Thymus (tissue), 11 donors: ENCODE results near the gene PDGFRB. TPM values are rescaled to one million over a fixed set of nuclear protein-coding genes. Genes with fewer than 3 reads are reported as not detected.

ENCODE experiments used
- DNase-seq, 9 donors: peaks; one replicate each; pipeline ENCODE4 v3.0.0-alpha.2; 2013; ENCODE audit warnings: low spot score in 9 of 9, low read depth in 6 of 9, missing footprints in 1 of 9
- H3K27ac ChIP-seq, 2 donors: one replicate each; pipeline ENCODE4 v1.5.1; 2013; ENCODE audit warnings: control low read depth in 1 of 2, low read depth in 1 of 2, low read length in 1 of 2, mild to moderate bottlenecking in 1 of 2, moderate library complexity in 1 of 2
- H3K27me3 ChIP-seq, 2 donors: one replicate each; pipeline ENCODE4 v1.5.1; 2013; ENCODE audit warnings: low read length in 1 of 2; ENCODE audit not compliant: control insufficient read depth in 2 of 2, insufficient read depth in 1 of 2
- H3K36me3 ChIP-seq, 2 donors: one replicate each; pipeline ENCODE4 v1.5.1; 2013; ENCODE audit warnings: low read length in 1 of 2, mild to moderate bottlenecking in 1 of 2, moderate library complexity in 1 of 2; ENCODE audit not compliant: control insufficient read depth in 2 of 2, insufficient read depth in 2 of 2
- H3K4me1 ChIP-seq, 2 donors: one replicate each; pipeline ENCODE4 v1.5.1; 2013; ENCODE audit warnings: low read length in 2 of 2; ENCODE audit not compliant: control insufficient read depth in 2 of 2, insufficient read depth in 2 of 2
- H3K4me3 ChIP-seq, 2 donors: one replicate each; pipeline ENCODE4 v1.5.1; 2013; ENCODE audit warnings: low read length in 2 of 2, control low read depth in 1 of 2, mild to moderate bottlenecking in 1 of 2
- H3K9me3 ChIP-seq, 2 donors: one replicate each; pipeline ENCODE4 v1.5.1; 2013; ENCODE audit warnings: low read length in 1 of 2, mild to moderate bottlenecking in 1 of 2; ENCODE audit not compliant: control insufficient read depth in 2 of 2, insufficient read depth in 1 of 2
- WGBS: extraction: QIAGEN DNeasy Blood & Tissue Kit; methylation state at CpG from one replicate; pipeline ENCODE4 v1.1.7; 2013; 5-methylcytosine and 5-hydroxymethylcytosine counted together
- polyA plus RNA-seq: library from polyadenylated mRNA; stranded (reverse); fragments of 200-250 nt; gene quantifications from one replicate; pipeline ENCODE4 v1.2.3, GENCODE V29; 2013
- total RNA-seq: library from RNA; stranded (reverse); fragments of 120-200 nt; gene quantifications from one replicate; pipeline ENCODE4 v1.2.4, GENCODE V29; 2013
- donor health status: healthy.

The PDGFRB gene
- total and polyA plus RNA-seq, 2 donors, result 6.0 to 8.6 TPM

DNA sequence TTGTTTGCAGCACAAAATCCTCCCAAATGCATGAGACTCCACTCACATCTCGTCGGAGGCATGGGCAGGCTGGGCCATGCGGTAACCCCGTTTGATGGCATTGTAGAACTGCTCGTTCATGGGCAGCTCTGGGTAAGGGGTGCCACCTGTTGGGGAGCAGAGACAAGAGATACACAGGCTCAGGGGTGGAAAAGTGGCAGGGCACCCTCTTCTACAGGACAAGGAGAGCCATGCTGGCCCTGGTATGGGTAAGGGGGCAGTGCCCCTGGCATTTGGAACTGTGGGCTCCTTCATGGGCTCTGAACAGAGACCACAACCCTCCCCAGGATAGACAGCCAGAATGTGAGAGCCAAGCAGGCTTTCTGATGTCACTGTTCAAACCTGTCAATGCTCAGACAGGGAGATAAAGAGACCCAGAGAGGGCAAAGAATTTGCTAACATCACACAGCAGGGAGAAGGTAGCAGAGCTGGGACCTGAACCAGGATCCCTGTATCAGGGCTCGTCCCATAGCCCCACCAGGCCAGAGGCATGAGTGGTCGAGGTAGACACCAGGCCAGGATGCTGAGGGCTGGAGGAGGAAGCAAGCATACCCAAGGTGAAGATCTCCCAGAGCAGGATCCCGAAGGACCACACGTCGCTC lies 36.1 kb downstream of the PDGFRB start:
- Histone ChIP-seq H3K4me1 (no peaks in the 10 kb centered on the region), H3K9me3 (no peaks in the 10 kb centered on the region), H3K27ac (no peak overlapping the region), H3K36me3 (no peaks in the 10 kb centered on the region), H3K4me3 (no peak overlapping the region), H3K27me3 (no peaks in the 10 kb centered on the region)
- WGBS, result 69% methylated on average over 10 of the region's 10 CpGs
- DNase-seq, result no peak

DNA sequence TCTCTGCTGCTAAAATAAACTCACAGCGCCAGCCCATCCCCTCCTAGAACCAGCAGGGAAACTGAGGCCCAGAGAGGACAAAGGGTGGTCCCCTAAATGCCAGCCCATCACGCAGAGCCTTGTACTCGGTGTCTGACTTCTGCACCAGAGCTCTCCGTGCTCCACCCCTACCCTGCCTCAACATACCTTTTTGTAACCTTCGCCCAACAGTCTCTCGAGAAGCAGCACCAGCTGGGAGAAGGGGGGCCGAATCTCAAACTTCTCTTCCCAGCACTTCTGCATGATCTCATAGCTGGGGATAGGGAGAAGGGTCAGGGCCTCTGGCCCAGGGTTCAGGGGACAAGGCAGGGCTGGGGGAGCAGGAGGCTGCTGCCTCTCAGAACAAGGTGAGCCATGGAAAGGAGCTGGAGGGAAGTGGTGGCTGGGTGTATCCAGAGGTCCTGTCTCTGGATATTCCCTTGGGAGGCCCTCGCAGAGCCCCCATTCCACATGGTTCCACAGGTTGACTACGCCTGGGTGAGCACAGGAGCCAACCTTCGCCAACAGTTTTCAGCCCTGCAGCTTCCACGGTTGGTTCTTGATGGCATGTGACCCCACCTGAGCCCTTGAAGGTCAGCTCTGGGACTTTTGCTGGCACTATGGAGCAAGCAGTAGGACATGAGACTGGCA lies 37.0 kb downstream of the PDGFRB start:
- Histone ChIP-seq H3K36me3 (no peaks in the 10 kb centered on the region), H3K27ac (no peak overlapping the region), H3K27me3 (no peaks in the 10 kb centered on the region), H3K4me1 (no peaks in the 10 kb centered on the region), H3K9me3 (no peaks in the 10 kb centered on the region), H3K4me3 (no peak overlapping the region)
- DNase-seq, result no peak
- WGBS, result 87% methylated on average over 11 of the region's 11 CpGs

DNA sequence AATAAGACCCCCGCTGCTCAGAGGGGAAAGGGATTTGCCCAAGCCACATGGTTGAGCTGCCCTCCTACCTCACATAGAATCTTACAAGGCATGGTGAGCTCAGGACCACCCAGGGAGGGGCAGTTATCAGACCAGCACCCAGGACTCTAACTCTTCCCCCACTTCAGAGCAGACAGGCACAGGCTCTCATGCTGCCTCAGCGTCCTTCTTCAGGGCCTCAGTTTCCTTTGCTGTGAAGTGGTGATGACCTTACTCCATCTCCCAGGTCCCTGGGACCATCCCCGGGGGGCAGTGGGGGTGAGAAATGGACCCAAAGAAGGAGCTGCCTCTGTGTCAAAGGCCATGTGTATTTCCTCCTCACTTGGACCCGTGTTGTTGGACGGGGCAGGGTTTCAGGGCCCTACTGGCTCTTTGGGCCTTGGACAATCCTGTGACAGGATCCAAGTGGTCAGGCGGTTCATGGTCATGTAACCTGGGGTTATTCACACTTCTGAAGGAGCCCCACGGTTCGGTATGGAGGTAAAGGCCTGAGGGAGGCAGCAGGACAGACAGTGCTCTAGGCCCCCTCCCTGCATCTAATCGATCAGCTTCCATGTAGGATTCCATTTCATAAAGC lies 37.6 kb downstream of the PDGFRB start:
- H3K9me3 ChIP-seq, result no peaks in the 10 kb centered on the region
- H3K4me3 ChIP-seq, result no peak overlapping the region
- no peaks in the 10 kb centered on the region for H3K27me3 ChIP-seq
- WGBS, result 95% methylated on average over 9 of the region's 9 CpGs
- H3K4me1 ChIP-seq, result no peaks in the 10 kb centered on the region
- no peaks in the 10 kb centered on the region for H3K36me3 ChIP-seq
- DNase-seq, result no peak
- no peak overlapping the region for H3K27ac ChIP-seq

DNA sequence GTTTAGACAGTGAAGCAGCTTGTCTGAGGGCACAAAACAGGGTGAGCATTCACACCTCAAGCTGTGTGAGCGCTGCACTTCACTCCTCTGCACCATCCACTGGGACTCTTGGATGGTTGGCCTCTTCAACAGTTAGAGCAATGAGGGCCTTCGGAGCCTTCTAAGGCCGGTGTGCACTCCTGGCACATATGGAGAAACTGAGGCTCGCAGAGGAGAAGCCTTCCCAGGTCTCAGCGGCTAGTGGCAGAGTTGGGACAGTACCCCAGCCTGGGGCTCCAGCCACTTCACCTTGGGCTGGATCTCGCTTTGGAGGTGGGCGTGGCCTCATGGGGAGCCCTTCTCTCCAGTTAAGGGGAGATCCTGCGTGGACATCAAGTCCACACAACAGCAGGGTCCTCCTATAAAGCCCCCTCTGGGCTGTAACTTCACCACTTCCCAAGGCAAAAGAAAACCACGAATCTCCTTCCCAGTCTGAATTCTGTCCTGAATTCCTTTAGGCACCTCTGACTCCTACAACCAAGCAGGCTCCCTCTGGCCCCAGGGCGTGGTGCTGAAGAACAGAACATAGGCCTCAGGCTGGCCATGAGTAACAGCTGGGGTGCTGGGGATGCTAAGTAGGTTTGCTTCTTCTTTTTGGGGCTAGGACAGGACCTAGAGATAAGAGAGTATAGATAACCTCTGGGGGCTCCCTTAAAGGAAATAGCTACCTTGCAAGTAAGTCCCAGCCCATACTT lies 38.8 kb downstream of the PDGFRB start:
- Histone ChIP-seq H3K36me3 (no peaks in the 10 kb centered on the region), H3K27me3 (no peaks in the 10 kb centered on the region), H3K4me3 (no peak overlapping the region), H3K9me3 (no peaks in the 10 kb centered on the region), H3K4me1 (no peaks in the 10 kb centered on the region), H3K27ac (no peak overlapping the region)
- 96% methylated on average over 10 of the region's 10 CpGs for WGBS
- no peak for DNase-seq

DNA sequence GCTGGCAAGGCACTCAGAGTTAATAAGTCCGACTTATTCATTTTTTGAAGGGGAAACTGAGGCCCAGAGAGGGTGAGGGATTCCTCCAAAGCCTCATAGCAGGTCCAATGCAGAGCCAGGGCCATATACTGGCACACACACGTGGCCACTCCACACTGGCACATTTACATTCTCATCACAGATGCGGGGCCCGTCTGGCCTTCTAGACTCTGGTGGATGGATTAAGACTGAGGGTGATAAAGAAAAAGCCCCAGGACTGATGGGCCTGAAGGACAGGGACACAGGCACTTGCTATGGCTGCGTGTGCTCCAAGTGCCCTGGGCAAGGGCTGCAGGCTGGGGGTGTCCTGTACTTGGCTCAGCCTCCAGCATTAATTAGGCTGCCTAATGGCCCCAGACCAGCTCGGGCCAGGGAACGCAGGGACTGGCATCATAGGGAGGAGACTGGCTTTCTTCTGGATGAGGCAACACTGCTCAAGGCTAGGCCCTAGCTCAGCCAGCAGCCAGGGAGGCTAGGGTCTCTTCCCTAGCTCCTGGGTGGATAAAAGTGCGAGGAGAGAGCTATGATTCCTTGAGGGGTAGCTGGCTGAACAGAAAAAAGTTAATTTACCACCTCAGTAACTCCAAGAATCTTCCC lies 40.8 kb downstream of the PDGFRB start:
- H3K36me3 ChIP-seq, result no peaks in the 10 kb centered on the region
- no peaks in the 10 kb centered on the region for H3K9me3 ChIP-seq
- H3K27me3 ChIP-seq, result no peaks in the 10 kb centered on the region
- WGBS, result 92% methylated on average over 8 of the region's 8 CpGs
- no peak overlapping the region for H3K27ac ChIP-seq
- no peak for DNase-seq
- no peak overlapping the region for H3K4me3 ChIP-seq
- H3K4me1 ChIP-seq, result no peaks in the 10 kb centered on the region

DNA sequence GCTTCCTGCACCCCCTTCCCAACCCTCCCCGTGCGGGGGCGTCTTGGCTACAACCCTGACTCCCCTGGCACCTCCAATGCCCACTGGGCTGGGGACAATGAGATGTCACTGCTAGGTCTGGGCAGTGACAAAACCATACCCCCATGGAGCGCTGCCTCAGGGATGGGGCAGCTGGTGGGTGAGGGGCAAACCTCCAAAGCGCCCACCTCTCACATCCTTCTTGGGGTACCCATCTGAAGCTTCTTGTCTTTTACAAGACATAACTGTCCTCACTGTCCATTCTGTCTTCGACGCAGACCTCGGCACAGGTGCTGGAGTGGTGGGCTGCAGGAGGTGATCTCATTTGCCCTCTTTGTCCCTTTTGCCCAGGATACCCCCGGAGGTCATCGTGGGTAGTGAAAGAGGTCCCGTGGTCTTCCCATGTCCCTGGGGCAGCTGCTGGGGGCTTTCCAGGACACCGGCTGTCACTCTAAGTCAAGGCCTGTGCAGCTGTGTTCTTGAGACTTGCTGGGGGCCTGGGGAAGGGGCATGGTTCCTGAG lies 41.5 kb downstream of the PDGFRB start:
- Histone ChIP-seq H3K9me3 (peaks cover 0 to 1% of the 10 kb centered on the region in 2 donors), H3K4me1 (no peaks in the 10 kb centered on the region), H3K36me3 (no peaks in the 10 kb centered on the region), H3K27me3 (no peaks in the 10 kb centered on the region), H3K4me3 (no peak overlapping the region), H3K27ac (no peak overlapping the region)
- DNase-seq, result no peak
- WGBS, result 96% methylated on average over 12 of the region's 12 CpGs

DNA sequence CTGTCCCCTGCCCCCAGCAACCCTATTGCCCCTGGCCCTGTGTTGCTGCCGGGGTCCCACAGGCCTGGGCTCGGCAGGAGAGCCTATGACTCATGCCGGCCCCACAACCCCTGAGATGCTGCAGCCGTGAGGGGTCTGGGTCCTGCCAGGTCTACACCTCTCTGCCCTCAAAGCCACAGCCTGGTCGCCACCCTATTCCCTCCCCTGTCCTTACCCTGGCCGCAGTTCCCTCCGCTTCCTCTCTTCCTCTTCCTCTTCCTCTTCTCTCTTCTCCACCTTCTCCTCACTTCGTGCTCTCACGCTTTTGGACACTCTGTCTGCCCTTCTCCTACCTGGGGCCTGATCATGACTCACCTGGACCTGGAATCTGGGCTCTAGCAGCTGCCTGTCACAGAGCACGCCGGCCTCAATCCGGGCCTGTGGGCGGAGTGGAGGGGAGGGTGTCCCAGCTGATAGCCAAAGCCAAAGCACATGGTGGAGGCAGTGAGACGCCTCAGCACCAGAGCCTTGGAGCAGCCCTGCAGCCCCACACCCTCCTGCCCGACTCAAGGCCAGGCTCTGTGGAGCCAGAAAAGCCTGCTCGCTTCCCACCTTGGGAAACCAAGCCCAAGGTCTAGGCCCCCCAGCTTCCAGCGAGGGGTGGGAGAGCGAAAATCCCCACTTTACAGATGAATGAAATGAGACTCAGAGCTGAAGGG lies 42.4 kb downstream of the PDGFRB start:
- no peaks in the 10 kb centered on the region for H3K4me1 ChIP-seq
- WGBS, result 91% methylated on average over 18 of the region's 18 CpGs
- no peak overlapping the region for H3K4me3 ChIP-seq
- peaks cover 0 to 1% of the 10 kb centered on the region in 2 donors for H3K9me3 ChIP-seq
- H3K27me3 ChIP-seq, result no peaks in the 10 kb centered on the region
- no peaks in the 10 kb centered on the region for H3K36me3 ChIP-seq
- H3K27ac ChIP-seq, result no peak overlapping the region
- DNase-seq, result no peak

DNA sequence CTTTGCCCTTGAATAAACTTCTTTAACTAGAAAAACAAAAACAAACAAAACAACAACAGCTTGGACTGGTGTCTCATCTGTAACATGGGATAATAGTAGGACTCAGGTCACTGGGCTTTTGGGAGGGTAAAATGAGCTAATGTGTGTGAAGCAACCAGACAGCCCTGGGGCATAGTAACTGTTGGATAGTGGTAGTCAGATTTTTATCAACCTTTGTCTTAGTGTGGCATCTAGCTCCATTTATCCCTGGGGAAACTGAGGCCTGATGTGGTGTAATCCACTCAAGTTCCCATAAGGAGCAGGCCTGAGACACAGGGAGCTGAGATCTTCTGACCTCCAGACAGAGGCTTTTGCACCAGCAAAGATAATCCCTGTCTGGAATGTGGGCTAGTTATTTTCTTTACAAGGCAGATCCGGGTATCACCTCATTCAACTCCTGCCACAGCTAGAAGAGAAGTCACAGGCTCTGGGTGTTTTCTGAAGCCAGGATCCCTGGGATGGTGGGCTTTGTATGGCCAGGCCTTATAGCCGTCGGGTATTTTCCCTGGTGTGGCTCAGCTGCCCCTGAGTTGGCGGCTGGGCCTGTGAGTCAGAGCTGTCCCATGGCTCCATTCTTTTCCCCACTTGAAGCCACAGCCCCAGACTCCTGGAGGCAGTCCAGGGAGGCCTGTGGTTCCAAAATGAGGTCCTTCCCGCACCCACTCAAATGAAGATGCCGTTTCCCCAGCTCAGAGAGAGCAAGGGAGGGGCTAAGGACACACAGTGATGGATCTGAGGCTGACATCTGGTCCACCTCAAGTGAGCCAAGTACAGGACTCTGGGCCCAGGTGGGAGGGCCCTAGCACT lies 43.2 kb downstream of the PDGFRB start:
- Histone ChIP-seq H3K27ac (no peak overlapping the region), H3K4me1 (no peaks in the 10 kb centered on the region), H3K4me3 (no peak overlapping the region), H3K27me3 (no peaks in the 10 kb centered on the region), H3K9me3 (peaks cover 0 to 1% of the 10 kb centered on the region in 2 donors), H3K36me3 (no peaks in the 10 kb centered on the region)
- no peak for DNase-seq
- WGBS, result 96% methylated on average over 6 of the region's 6 CpGs
